Amniotic epithelial cell (primary cell): ENCODE results near the gene ST7.
"Not testable (repeated sequence)": the region's sequence is repeated elsewhere in the genome, so short reads cannot be mapped to it uniquely, and the experiment has no call there.

Experiments
- DNase-seq: peaks from one replicate; pipeline ENCODE4 v3.0.0-alpha.2; 2010; ENCODE audit warnings: low read depth

The ST7 gene

DNA sequence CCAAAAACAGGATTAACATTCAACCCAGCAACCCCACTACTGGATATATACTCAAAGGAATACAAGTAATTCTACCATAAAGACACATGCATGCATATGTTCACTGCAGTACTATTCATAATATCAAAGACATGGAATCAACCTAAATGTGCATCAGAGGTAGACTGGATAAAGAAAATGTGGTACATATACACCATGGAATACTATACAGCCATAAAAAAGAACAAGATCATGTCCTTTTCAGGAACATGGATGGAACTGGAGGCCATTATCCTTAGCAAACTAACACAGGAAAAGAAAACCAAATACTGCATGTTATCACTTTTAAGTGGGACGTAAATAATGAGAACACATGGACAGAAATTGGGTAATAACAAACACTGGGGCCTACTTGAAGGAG, 77.5 kb downstream of the ST7 start:
- not testable (repeated sequence) for DNase-seq

DNA sequence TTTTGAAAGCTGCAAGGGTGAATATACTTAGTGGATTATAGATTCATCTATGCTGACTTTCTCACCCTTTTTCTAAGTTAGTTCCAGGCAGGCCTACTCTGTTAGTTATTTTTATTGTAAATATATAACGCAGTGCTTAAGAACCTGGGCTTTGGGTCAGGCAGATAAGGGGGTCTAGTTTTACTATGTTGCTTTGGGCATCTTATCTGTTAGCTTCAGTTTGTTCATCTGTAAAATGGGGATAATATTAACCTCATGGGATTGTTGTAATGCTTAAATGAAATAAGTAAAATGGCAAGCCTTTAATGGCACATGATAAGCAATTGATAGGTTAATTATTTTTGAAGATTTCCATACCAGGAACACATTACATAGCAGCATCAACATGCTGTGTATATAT, 79.5 kb downstream of the ST7 start:
- no peak for DNase-seq

DNA sequence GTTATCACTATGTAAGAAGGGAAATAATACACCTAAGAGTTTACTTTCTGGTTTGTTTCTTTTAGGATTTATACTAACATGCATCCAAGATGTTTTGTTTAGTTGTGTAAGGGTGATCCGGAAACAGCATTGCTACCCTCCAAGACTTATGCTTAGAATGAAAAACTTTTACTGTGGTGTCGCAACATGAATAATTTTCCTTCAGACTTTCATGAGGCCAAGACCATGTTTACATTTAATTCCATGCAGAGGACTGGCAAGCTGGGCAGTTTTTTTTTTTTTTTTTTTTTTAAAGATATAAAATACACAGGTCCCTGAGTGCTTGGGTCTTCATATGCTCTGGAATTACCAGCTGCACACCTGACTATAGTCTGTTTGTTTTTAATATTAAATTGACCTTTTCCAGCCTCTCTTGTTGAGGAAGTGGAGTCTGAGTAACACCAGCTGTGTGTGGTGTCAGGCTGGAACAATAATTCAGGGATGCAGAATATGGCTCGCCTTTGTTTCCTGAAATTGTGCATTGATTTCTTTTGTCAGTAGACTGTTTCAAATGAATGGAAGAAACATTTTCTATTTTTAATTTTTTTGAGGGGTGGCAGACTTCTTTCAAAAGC, 81.7 kb downstream of the ST7 start:
- peak; percentile 69 for DNase-seq

DNA sequence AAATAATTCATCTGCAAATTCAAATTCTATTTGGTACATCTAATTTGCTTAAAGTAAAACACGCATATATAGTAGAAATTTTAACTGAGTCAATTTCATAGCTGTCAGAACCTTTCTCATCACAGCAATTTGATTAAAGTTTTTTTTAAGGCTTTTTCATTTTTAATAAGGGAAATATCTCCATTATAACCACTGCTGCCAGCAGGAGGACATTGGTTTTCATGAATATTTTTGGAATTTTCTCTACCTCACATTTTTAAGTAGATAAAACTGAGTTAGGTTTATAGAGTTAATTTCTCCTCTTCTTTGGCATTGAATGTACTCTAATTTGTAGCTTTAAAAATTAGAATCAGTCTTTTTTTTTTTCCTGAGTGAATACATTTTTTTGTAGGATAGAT, 82.2 kb downstream of the ST7 start:
- no peak for DNase-seq

DNA sequence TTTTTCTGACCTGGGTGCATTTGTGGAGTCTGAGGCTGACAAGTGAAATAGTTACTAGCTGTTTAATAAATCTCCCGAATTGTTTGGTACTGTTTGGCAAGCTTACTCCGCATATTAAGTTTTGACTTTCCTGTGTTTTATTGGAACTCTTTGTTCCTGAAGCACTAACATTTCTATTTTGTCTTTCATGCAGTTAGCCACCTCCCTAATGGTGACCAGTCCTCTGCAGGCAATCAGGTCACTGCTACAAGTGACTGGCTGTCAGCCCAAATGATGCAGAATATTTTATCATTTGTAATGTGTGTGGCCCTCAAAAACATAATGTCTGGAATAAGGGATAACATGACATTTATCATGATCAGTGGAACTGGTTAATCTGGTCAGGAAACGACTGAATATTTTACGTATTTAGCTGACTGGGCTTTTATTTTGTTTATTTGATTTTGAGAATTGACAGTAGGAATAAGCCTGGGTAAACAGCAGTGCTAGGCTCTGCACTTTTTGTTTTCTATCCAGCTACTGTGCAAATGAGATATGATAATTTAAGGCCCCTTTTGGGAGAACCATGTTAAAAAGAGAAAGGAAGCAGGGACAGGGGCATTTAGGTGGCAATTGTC, 82.9 kb downstream of the ST7 start:
- DNase-seq, result no peak

DNA sequence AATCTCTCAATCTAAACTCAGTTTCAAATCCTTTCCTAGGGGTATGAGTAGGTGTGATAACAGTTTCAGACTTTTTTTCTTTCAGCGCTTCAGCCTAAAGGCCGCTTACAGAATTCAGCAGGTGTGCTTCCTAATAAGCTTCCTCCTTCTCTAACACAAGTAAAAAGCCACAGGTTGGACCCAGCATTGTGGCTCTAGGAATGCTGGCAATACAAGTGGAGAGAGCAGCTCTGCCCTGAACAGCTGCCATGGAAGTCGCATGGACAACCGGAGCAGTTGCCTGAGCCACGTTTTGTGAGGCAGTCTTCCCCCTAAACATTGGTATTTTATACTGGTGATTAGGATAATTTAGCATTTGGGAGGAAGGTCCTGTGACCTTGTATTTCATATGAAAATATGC, 83.5 kb downstream of the ST7 start:
- no peak for DNase-seq

DNA sequence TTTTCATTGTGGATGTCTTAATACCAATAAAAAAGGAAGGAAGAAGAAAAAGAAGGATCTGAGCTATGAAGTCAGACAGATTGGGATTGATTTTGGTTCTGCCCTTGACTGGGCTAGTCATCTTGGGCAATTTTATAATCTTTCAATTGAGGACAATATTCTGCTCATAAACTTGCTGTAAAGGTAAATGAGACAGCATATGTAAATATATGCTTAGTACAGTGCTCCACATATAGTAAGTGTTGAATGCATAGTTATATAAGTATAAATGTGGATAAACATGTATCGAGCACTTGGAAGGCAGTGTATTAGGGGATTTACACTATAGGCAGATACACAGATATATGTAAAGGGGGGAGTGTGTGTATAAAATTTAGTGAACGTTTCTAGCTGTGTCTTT, 85.1 kb downstream of the ST7 start:
- DNase-seq, result no peak

DNA sequence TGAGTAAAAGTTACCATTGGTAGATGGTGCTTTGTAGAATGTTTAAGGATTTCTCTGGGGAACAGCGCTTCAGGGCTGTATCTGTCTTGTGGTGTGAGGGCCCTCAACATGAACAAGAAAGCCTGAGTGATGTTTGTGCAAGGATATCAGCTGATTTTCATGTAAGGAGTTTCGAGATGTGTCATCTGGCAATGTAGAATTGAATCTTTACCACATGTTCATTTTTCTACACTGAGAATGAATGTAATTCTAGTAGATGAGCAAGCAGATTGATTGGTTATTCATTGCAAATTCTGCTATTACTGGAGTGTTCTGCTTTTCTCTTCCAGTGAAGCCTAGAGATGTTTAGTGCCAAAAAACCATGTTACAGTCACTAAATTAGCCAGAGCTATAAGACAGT, 87.7 kb downstream of the ST7 start:
- peak; percentile 53 for DNase-seq

DNA sequence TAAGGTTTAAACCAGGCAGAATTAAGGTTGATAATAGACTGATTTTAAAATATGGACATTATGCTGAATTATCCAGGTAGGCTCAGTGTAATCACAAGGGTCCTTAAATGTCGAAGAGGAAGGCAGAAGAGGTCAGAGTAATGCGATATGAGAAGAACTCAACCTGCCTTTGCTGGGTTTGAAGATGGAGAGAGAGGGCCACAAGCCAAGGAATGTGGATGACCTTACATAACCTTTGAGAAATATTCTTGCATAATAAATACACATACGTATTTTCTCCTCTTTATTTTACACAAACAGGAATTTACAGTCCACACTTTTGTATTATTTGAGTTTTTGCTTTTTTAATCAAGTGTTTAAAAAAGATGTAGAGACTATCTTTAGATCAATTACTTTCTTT, 88.5 kb downstream of the ST7 start:
- DNase-seq, result peak; percentile 14

DNA sequence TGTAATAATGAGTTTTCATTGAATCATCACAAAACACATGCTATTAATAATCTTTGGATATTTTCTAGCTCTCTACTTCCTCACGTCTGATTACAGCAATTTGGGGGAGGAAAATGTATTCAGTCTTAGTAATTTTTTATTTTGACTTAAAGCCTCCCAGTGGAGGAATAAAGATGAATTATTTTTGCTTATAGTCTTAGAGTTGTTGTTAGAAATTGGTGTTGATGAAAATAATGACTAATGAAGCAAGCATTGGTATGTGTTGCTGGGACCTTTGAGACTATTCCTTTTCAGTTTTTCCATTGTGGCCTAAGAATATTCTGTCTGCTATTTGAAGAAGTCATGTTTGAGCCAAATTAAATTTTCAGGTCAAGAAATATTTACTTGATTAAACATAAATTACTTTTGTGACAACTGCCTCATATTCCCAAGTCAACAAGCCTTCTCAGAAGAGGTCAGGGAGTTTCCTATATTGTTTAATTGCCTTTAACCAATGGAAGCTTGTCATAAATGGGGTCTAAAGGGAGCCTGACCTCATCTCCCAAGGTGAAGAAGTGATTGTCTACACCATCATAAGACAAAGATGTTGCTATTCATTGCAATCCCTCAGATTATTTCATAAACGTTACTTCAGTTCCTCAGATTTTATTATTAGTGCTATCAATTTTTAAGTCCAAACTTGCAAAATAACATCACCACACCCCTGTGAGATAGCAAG, 90.0 kb downstream of the ST7 start:
- no peak for DNase-seq

DNA sequence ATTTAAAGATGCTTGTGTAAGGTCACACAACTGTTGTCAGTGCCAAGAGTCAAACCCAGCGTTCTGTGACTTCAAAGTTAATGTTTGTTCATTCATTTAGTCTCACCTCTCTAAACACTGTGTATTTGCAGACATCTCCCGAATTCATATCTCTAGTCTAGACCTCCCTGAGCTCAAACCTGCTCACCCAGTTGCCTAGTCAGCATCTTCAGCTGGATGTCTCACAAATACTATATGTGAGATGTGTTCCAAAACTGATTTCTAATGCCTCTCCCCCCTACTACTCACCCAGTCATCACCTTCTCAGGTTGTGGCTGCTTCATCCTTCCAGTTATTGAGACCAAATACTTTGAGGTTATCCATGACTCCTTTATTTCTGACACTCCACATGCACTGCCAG, 91.4 kb downstream of the ST7 start:
- DNase-seq, result no peak

DNA sequence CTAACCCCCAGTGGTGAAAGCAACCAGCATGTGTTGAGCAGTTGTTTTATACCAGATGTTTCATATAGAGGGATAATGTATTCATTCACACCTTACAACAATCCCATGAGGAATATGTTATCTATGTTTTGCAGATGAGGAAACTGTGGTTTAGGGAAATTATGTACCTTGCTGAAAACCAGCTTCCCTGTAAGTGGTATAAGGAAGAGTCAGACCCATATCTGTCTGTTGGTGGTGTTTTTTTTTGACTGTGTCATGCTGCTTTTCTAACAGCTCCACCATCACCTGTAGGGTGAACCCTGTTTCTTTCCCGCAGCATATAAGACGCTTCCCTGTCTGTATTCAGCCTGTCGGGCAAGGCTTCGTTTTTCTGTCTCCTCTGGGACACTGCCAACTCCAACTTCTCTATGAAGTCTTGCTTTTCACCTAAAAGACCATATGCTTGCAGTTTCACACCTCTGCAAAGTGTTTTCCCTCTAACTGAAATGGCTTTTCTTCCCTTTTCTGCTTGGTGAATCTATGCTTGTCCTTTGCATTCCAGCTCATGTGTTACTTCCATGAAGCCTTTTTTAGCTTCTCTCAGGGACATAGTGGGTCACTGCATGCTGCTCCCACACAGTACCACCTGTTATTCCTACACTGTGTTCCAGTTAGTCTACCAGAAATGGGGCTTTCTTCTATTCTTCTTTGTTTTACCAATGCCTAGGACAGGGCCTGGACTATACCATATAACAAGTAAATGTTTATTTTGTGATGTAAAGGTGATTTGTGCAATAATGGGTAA, 92.8 kb downstream of the ST7 start:
- no peak for DNase-seq

DNA sequence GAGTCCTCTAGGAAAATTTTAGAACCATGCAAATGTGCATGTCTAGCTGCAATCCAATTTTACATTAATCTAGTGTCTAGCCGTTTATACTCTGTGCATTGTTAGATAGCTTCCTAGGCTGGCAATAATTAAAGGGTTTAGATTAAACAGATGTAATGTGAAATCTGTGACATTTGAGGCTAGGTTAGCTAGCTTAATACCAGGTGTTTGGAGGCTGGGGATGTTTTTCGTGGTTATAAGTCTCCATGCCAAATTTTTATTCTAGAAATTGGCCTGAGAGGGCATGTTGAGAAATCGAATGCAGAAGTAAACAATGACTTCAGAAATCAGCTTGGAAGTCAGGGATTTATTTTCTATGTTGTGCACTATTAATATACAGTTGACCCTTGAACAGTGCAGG, 94.2 kb downstream of the ST7 start:
- DNase-seq, result peak; percentile 23

DNA sequence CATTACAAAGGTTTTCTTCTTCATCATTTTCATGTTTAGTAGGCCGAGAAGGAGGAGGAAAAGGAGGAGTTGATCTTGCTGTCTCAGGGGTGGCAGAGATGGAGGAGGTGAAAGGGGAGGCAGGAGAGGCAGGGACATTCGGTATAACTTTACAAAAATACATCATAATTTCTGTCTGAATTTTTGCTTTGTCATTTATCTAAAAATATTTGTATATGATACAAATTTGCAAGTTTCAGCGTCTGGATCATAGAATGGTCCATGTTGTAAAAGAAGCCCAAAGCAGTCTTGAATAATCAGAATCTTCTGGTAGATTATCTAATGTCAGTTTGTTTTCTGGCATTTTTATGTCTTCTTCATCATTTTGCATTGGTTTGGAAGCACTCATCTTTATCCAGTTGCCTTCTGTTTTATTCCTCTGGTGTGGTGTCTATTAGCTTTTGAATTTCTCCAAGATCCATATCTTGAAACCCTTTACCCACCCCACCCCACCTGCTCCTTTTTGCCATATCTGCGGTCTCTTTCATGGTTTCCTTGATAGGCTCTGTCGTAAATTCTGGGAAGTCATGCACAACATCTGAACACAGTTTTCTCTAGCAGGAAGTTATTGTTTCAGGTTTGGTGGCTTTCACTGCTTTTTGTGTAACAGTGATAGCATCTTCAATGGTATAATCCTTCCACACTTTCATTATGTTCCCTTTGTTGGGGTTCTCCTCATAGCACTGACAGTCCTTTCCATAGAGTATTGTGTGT, 95.0 kb downstream of the ST7 start:
- DNase-seq, result no peak

DNA sequence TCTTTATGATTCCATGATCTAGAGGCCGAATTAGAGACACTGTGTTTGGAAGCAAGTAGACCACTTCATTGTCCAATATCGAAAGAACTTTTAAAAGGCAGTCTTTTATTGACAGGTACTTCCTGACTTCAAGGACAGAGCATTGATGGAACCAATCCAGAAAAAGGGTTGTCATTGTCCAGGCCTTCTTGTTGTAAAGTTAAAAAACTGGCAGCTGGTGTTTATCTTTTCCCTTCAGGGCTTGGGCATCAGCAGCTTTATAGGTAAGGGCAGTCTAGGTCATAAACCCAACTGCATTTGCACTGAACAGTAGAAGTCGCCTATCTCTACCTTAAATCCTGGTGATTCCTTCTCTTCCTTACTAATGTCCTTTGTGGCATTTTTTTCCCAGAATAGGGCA, 95.6 kb downstream of the ST7 start:
- no peak for DNase-seq

DNA sequence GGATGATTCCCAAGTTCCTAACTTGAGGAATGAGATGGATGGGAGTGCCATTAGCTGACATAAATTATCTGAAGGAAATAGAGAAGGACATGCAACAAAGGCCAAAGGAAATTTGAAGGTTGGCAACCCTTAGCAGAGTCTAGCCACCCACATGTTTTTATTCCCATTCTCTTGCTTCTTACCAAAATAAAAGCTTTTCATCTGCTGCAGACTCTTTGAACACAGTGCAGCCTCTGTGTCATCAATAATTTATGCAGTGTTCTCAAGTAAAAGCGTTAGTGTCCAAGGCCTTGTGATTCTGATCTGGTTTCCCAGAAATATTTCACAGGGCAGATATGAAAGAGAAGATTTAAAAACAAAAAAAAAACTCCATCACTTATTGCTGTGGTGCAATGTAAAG, 98.5 kb downstream of the ST7 start:
- no peak for DNase-seq

DNA sequence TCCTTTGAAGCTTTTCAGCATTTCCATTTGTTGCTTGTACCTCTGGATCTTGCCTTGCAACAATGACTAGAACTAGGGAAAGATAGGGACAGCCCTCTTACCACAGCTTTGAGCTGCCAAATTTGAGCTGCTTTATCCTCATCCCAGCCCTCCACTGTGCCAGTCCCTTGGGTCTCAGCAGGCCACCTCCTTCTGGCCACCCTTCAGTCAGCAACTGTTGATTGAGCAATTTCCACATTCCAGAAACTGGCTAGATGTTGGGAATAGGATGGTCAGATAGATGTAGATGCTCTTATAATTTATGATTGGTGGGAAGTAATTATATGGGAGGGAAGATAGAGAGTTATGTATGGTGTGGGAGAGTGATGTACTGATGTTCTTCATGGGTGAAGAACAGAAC, 100.1 kb downstream of the ST7 start:
- peak; percentile 7 for DNase-seq

DNA sequence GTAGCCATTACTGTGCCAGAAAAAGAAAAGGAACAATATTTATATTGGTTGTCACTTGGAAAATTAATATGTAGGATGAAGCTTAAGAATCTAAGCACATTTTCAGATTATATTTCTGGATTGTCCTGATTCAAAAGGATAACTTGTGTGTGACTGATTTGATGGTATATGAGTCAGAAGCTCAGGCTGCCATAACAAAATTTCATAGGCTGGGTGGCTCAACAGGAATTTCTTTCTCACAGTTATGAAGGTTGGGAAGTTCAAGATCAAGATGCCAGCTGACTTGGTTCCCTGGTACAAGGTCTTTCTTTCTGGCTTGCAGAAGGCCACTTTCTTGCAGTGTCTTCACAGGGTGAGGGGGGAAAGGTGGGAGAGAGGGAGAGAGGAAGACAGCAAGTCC, 108.5 kb downstream of the ST7 start:
- DNase-seq, result peak; percentile 52

DNA sequence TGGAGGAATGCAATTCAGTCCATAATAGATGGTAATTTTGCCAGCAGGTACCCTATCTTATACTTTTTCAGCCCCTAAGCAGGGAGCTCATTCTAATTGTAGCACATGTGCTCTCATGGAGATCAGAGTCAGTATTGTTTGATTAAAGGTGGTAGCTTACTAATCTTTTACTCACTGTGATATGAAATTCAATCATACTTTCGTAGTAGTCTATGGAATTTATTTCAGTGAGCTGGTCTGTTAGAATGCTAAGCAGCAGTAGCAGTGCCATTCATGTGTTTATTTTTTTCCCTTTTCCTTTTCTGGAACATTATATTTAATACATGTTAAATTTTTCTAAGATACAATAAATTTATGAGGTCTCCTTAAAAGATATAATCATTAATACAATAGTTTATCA, 109.0 kb downstream of the ST7 start:
- no peak for DNase-seq

DNA sequence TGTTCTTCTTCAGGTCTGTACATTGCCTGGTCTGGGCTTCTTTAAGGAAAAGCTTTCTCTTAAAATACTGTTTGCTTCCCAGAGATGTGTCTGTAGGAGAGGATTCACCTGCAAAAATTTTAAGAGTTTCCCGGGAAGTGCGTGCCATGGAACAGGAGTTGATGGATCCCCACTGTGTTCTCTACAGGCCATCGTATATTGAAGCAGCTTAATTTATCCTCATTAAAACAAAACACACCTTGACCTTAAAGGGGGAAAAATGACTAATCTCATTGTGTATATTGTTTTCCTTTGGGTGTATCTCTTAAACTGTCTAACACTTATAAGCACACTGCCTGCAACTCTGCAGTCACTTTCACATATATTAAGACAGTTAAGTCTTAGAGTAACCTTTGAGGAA, 111.4 kb downstream of the ST7 start:
- no peak for DNase-seq

DNA sequence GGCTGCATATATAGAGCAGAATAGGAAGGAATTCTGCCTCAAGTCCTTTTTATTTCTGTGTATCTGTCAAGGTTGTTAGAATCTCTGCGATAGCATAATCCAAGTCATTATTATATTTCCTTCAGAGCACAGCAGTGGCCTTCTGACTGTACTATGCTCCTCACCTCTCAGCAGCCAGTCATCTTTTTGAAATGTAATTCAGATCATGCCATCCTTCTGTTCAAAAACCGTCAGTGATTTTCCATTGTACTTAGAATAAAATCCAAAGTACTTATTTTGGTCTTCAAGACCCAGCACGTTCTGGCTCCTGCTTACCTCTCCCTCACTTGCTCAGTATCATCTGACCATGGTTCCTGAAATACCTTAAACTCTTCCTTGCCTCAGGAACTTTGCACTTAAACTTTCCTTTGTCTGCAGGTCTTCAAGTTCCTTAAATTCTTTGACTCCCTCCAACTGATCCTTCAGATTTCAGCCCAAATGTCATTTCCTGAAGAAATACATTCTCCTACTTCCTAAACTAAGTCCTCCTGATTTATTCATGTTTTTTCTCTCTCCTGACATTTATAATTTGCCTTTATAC, 112.4 kb downstream of the ST7 start:
- DNase-seq, result no peak

DNA sequence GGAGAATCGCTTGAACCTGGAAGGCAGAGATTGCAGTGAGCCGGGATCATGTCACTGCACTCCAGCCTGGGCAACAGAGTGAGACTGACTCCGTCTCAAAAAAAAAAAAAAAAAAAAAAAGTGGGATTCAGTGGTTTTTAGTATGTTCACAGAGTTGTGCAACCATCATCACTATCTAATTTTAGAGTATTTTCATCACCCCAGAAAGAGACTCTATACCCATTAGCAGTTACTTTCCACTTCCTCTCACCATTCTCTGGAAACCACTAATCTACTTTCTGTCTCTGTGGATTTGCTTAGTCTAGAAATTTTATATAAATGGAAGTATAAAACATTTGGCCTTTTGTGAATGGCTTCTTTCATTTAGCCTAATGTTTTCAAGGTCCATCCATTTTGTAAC, 113.4 kb downstream of the ST7 start:
- DNase-seq, result peak; percentile 15
